Colon (tissue), 2 donors: Measurements from ENCODE around the gene GLP1R.

Source experiments
- FAIRE-seq: peaks from 2 replicates; lab custom pipeline; 2012; peaks lifted over from hg19 to GRCh38; lab: Jason Lieb, UNC
- donor health status: control.
- donor health status: control.

GLP1R gene

GRCh38 chr6:39086294-39086693 lies 37.7 kb downstream of the GLP1R start:
- FAIRE-seq, result no peak

GRCh38 chr6:39086711-39087110 lies 38.1 kb downstream of the GLP1R start:
- no peak for FAIRE-seq

- no peak for FAIRE-seq
Observed at GRCh38 chr6:39087197-39087596, 38.6 kb downstream of the GLP1R start.

GRCh38 chr6:39088331-39088730 lies 39.8 kb downstream of the GLP1R start:
- no peak for FAIRE-seq

GRCh38 chr6:39090036-39090435 lies 41.5 kb downstream of the GLP1R start:
- FAIRE-seq, result no peak

GRCh38 chr6:39091220-39091619 lies 42.6 kb downstream of the GLP1R start:
- FAIRE-seq, result no peak

GRCh38 chr6:39092124-39092523 lies 43.5 kb downstream of the GLP1R start:
- no peak for FAIRE-seq

GRCh38 chr6:39093149-39093708 lies 44.6 kb downstream of the GLP1R start:
- FAIRE-seq, result no peak

GRCh38 chr6:39095578-39095977 lies 47.0 kb downstream of the GLP1R start:
- no peak for FAIRE-seq

GRCh38 chr6:39100358-39100757 lies 51.8 kb downstream of the GLP1R start:
- FAIRE-seq, result no peak

GRCh38 chr6:39102071-39102820 lies 53.7 kb downstream of the GLP1R start:
- no peak for FAIRE-seq

- FAIRE-seq, result no peak
Observed at GRCh38 chr6:39102821-39103136, 54.2 kb downstream of the GLP1R start.

- no peak for FAIRE-seq
Observed at GRCh38 chr6:39104528-39104927, 55.9 kb downstream of the GLP1R start.

GRCh38 chr6:39107034-39107433 lies 58.5 kb downstream of the GLP1R start:
- FAIRE-seq, result no peak

GRCh38 chr6:39107641-39108040 lies 59.1 kb downstream of the GLP1R start:
- no peak for FAIRE-seq

GRCh38 chr6:39108041-39108839 lies 59.7 kb downstream of the GLP1R start:
- no peak for FAIRE-seq

- FAIRE-seq, result no peak
Observed at GRCh38 chr6:39111280-39111679, 62.7 kb downstream of the GLP1R start.

GRCh38 chr6:39113788-39114187 lies 65.2 kb downstream of the GLP1R start:
- FAIRE-seq, result no peak

- no peak for FAIRE-seq
Observed at GRCh38 chr6:39114388-39114703, 65.8 kb downstream of the GLP1R start.

GRCh38 chr6:39114704-39115599 lies 66.4 kb downstream of the GLP1R start, which contains the start of gene SAYSD1:
Gene SAYSD1 (minus strand): TSS chr6:39115186. CDS start chr6:39115089, 97 bp downstream.
- FAIRE-seq, result no peak

- no peak for FAIRE-seq
Observed at GRCh38 chr6:39118921-39119320, 70.3 kb downstream of the GLP1R start.

- FAIRE-seq, result no peak
Observed at GRCh38 chr6:39124114-39124513, 75.5 kb downstream of the GLP1R start.
